ENCODE measurements around the gene HDDC2. TPM values are rescaled to one million over a fixed set of nuclear protein-coding genes. Genes with fewer than 3 reads are reported as not detected.

Gene HDDC2
- polyA plus RNA-seq, 3 donors = 24.4 to 59.9 (median 42.6) TPM

GRCh38 chr6:125306756-125307149, 5.0 kb upstream of the HDDC2 start:
- no peak overlapping the region for H3K4me2 ChIP-seq (replicated peaks; ENCODE audit: extremely low read depth, low read length, poor library complexity, severe bottlenecking)
- TF ChIP-seq CTCF (IDR thresholded peaks at IDR 0.05) = no peak

GRCh38 chr6:125304970-125305660, 3.3 kb upstream of the HDDC2 start:
- Histone ChIP-seq H3K27me3 (ENCODE audit: control insufficient read depth in 2 of 2, insufficient read depth in 2 of 2, low read length in 2 of 2) (peaks cover 6% of the 10 kb centered on the region in 2 donors), H4K20me1 (ENCODE audit: insufficient read depth, low read length) (no peaks in the 10 kb centered on the region), H3K79me2 (ENCODE audit: insufficient read depth, low read length) (no peaks in the 10 kb centered on the region), H3K4me1 (ENCODE audit: control insufficient read depth in 1 of 2, insufficient read depth in 2 of 2, low read length in 2 of 2) (peaks cover 10 to 12% of the 10 kb centered on the region in 2 donors), H3K27ac (ENCODE audit: low read depth in 1 of 2, low read length in 2 of 2) (no peak overlapping the region), H2AFZ (ENCODE audit: insufficient read depth, low read depth, low read length, poor library complexity, severe bottlenecking) (no peak overlapping the region), H3K36me3 (replicated peaks in 1 of 2; ENCODE audit: control insufficient read depth in 1 of 2, insufficient read depth in 2 of 2, low read length in 2 of 2) (no peaks in the 10 kb centered on the region), H3K9ac (ENCODE audit: insufficient read depth, low read length, poor library complexity, severe bottlenecking) (no peak overlapping the region), H3K4me3 (replicated peaks in 1 of 3; ENCODE audit: low read depth in 2 of 3, low read length in 3 of 3) (no peak overlapping the region), H3K9me3 (replicated peaks in 1 of 2; ENCODE audit: control insufficient read depth in 1 of 2, insufficient read depth in 1 of 2, low read length in 2 of 2) (no peaks in the 10 kb centered on the region), H3K4me2 (replicated peaks; ENCODE audit: extremely low read depth, low read length, poor library complexity, severe bottlenecking) (no peak overlapping the region)
- no peak for TF ChIP-seq CTCF (IDR thresholded peaks at IDR 0.05)
- no CpG with 5 or more reads among the region's 3 CpGs for WGBS (ENCODE audit: insufficient coverage)
- peaks cover 7 to 17% (median 8%) of the 10 kb centered on the region in 3 donors for H3K27me3 Mint-ChIP-seq (ENCODE audit: low read depth in 3 of 3)
- DNase-seq = no peak
- no peak overlapping the region for H3K27ac Mint-ChIP-seq
- H3K4me1 Mint-ChIP-seq = peaks cover 22% of the 10 kb centered on the region
- intact Hi-C loops (cut with micrococcal nuclease) = no loop called here
- peaks cover 0 to 5% (median 0%) of the 10 kb centered on the region in 7 donors for H3K9me3 Mint-ChIP-seq
- peaks cover 0 to 2% of the 10 kb centered on the region in 2 donors for H3K36me3 Mint-ChIP-seq
- H3K4me3 Mint-ChIP-seq = no peak overlapping the region

More at GRCh38 chr6:125306756-125307149, 5.0 kb upstream of the HDDC2 start:
- Histone ChIP-seq H3K4me3 (replicated peaks in 1 of 3; ENCODE audit: low read depth in 2 of 3, low read length in 3 of 3) (no peak overlapping the region), H4K20me1 (ENCODE audit: insufficient read depth, low read length) (no peaks in the 10 kb centered on the region), H3K9ac (ENCODE audit: insufficient read depth, low read length, poor library complexity, severe bottlenecking) (no peak overlapping the region), H3K9me3 (replicated peaks in 1 of 2; ENCODE audit: control insufficient read depth in 1 of 2, insufficient read depth in 1 of 2, low read length in 2 of 2) (no peaks in the 10 kb centered on the region), H3K27ac (ENCODE audit: low read depth in 1 of 2, low read length in 2 of 2) (no peak overlapping the region), H3K79me2 (ENCODE audit: insufficient read depth, low read length) (no peaks in the 10 kb centered on the region), H3K27me3 (ENCODE audit: control insufficient read depth in 2 of 2, insufficient read depth in 2 of 2, low read length in 2 of 2) (peaks cover 12 to 13% of the 10 kb centered on the region in 2 donors), H2AFZ (ENCODE audit: insufficient read depth, low read depth, low read length, poor library complexity, severe bottlenecking) (no peak overlapping the region), H3K4me1 (ENCODE audit: control insufficient read depth in 1 of 2, insufficient read depth in 2 of 2, low read length in 2 of 2) (no peaks in the 10 kb centered on the region), H3K36me3 (replicated peaks in 1 of 2; ENCODE audit: control insufficient read depth in 1 of 2, insufficient read depth in 2 of 2, low read length in 2 of 2) (no peaks in the 10 kb centered on the region)
- H3K4me1 Mint-ChIP-seq = peaks cover 11% of the 10 kb centered on the region
- no peaks in the 10 kb centered on the region for H3K36me3 Mint-ChIP-seq
- peaks cover 7 to 17% (median 8%) of the 10 kb centered on the region in 3 donors for H3K27me3 Mint-ChIP-seq (ENCODE audit: low read depth in 3 of 3)
- intact Hi-C loops (cut with micrococcal nuclease) = no loop called here
- no peak overlapping the region for H3K4me3 Mint-ChIP-seq
- no peak overlapping the region for H3K27ac Mint-ChIP-seq
- WGBS (ENCODE audit: insufficient coverage) = no CpG with 5 or more reads among the region's 3 CpGs
- DNase-seq = no peak
- peaks cover 0 to 5% (median 0%) of the 10 kb centered on the region in 7 donors for H3K9me3 Mint-ChIP-seq
